Ramos (cell line): Measurements from ENCODE around the gene TWIST2.

Experiments
- in situ Hi-C: fragments of 300-500 bp; cut with MboI; formaldehyde crosslinking; loops from one replicate; pipeline ENCODE4 v1.14.3; 2022; ENCODE audit warnings: low sequenced_read_pairs; ENCODE audit not compliant: unreplicated experiment

Gene TWIST2

DNA sequence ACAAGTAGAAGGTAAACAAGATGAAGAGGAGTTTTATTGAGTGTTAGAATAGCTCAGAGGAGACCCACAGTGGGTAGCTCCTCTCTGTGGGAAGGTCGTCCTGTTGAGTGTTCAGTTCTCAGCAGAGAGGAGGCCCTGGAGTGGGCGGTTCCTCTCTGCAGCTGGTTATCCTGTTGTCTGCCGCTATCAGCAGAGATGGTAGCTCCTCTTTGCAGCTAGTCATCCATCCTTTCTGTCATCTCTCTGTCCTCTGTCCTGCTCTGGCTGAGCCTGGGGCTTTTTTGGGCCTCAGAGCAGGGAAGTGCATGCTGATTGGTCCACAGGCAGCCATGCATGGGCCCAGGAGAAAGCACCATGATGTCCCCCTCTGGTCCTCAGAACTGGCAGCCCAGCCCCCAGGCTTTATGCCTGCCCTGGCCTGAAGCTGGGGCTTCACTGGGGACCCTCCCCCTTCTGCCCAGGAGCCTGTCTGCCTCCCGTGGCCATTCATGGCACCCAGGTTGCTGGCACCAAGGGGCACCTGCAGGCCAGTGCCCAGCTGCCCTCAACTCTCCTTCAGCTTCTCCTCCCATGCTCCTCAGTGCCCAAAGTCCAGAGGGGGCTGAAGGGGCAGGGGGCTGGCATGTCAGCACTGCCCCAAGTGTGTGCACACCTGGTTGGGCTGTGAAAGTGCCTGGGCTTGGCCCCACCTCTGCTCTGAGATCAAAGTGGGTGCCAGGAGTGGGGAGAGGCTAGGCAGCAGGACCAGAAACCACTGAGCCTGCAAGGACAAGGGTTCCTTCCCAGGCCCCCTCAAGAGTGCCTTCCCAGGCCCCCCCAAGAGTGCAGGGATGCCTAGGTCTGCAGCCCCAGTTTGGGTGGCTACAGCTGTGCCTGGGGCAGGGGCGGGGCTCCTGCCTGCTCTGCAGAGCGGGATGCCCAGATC lies 98.7 kb downstream of the TWIST2 start:
- in situ Hi-C loops: no loop called here

DNA sequence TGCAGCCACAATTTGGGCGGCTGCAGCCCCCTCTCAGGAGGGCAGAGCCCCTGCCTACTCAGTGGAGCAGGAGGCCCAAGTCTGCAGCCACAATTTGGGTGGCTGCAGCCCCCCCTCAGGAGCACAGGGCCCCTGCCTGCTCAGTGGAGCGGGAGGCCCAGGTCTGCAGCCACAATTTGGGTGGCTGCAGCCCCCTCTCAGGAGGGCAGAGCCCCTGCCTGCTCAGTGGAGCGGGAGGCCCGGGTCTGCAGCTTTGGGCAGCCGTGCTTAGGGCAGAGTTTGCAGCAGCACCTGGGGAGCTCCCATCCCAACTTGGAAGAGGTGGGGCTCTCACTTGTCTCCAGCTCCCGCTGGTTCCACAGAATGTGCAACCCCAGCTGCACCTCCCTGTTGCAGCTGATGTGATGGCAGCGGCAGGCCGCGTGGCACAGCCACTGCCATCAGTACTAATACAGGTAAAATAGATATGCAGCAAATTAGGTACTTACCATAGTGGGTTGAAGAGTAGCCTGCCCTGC lies 99.4 kb downstream of the TWIST2 start:
- in situ Hi-C loops: no loop called here

DNA sequence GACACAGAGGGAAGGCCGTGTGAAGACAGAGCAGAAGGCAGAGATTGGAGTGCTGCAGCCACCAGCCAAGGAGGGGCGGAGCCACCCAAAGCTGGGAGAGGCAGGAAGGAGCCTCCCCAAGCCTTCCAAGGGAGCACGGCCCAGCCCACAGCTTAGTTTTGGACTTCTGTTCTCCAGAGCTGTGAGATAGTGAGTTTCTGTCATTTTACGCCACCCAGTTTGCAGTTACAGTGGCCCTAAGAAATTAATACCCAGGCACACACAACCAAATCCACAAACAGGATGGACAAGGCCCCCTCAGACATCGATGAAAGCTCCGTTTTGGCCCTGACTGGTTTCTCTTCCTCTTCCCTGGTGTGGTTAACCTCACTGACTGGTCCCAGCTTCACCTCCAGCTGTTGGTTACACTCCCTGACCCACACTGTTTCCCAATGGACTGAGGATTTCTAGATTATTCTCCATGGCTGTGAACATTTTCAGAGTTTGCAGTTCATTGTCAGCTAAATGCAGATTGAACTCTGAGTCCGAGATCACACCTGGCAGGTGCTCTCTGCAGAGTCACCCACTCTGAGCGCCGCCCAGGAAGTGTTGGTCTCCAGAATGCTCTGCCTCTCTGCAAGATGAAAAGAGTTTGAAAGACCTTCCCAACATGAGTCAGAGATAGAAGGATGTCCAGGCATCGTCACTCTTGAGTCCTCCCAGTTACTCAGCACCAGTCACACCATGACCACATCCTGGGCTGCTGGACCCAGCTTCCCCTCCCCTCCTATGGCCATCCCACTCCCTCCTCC lies 100.2 kb downstream of the TWIST2 start:
- in situ Hi-C loops: no loop called here

DNA sequence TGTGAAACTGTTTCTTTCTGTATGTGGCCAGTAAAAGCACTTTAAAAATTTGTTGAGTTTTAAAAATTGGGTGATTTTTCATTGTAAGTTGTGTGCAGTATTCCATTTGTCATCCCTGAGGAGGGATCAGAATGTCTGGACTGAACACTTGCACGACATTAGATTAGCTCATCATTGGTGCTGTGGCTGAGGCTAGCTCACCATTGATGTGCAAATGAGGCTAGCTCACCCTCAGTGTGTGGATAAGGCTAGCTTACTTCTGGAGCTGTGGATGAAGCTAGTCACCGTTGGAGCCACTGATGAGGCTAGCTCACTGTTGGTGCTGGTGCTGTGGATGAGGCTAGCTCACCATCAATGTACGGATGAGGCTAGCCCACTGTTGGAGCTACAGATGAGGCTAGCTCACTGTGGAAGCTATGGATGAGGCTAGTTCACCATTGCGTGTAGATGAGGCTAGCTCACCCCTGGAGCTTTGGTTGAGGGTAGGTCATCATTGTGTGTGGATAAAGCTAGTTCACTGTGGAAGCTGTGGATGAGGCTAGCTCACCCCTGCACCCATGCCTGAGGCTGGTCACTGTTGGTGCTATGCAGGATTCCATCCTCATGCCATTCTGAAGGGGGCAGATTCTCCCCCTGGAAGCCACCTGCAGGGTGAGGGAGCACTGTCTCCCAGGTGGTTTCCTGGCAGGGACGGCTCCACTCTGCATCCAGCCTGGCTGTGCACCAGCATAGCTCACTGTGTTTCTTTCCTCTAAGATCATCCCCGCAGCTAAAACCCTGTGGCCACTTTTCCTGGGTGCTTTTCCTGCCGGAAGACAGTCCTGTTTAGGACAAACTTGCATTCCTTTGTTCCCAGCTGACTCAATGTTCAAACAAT lies 101.1 kb downstream of the TWIST2 start:
- in situ Hi-C loops: no loop called here

DNA sequence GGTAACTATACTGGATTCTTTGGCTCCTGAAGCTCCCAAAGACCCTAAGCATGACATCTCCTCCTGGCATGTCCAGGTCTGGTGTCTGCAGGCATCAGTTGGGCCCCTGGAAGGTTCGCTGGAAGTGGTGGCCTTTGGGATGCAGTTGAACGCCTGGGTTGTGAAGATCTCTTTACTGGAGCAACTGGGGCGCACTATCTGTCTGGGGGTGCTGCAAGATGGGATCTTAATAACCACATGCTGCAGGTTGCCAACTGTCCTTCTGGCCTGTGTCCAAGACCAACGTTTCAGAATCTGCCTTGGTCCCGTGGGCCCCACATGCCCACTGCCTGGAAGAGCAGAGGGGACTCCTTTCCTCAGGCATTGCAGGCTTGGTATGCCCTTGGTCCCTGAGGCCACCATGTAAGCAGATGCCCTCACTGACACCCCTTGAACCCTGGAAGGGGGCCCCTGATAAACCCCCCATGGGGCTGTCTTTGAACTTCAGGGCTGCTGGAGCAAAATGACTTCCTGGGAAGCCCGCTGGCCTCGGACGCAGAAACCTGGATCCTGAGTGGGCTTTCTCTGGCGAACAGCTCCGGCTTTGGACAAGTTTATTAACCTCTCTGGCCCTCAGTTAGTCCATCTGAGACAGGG lies 101.9 kb downstream of the TWIST2 start:
- in situ Hi-C loops: no loop called here

DNA sequence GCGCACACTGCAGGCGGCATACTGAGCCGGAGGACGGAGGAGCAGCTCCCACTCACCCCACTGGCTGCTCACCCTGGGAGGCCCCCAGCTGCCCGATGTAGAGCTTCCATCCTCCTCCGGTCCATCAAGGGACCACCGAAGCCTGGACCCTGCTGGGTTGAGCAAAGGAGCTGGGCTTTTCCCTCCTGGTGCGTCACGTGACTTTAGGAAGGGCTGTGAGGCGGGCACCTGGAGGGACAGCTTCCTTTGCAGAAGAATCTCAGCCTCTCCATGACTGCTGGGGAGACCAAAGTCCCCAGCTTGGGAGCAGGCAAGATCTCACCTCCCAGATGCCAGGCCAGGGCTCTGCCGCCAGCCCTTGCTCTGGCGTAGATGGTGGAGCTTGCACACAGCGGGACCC lies 102.7 kb downstream of the TWIST2 start:
- in situ Hi-C loops: no loop called here

DNA sequence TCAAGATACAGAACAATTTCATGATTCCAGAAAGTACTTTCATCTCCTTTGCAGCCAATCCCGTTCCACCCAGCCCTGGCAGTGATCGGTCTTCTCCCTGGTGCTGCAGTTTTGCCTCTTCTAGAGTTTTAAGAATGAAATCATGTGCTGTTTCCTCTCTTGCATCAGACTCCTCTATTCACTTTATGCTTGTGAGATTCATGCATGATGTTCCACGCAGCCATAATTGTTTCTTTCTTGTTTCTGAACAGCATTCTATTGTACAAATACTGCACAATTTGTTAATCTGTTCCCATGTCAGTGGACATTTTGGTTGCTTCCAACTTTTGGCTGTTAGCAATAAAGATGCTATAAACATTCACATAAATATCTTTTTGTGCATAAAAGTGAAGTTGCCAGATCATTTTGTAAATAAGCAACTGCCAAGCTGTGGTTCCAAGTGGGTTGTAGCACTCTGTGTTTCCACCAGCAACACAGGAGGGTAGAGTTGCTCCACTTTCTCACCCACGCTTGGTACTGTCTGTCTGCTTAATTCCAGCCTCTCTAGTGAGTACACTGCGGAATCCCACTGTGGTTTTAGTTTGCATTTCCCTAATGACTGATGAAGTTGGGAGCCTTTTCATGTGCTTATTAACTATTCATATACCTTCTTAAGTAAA lies 104.5 kb downstream of the TWIST2 start:
- in situ Hi-C loops: no loop called here

DNA sequence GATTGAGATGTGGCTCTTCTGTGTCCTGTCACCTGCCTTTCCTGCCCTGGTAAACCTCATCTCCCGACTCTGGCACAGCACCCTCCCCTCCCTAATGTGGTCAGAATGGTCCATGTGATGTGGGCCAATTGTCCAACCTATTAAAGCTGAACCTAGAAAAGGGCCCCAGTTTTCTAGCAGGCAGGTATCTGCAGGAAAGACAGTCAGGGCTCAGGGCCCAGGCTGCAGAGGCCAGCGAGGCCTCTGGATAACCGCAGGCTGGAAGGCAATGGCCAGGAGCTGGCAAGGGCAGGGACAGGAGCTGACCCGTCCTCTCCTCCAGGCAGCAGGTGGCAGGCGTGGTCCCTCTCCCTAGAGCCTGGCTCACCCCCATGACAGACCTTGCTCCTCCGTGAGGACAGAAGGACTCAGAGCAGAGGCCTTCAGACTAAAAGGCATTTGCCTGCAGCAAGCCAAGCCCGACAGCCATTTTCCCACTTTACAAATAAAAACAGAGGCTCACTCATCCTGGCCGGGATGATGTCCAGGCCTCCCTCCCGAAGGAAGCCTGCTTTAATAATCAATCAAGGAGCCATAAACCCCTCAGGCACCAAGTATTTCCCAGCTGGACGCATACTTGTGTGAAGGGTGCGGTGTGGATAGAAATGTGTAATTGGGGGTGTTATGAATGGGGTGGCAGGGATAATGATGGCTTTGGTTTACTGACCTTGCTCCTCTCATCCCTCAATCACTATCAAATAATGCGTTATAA lies 107.1 kb downstream of the TWIST2 start:
- in situ Hi-C loops: no loop called here

DNA sequence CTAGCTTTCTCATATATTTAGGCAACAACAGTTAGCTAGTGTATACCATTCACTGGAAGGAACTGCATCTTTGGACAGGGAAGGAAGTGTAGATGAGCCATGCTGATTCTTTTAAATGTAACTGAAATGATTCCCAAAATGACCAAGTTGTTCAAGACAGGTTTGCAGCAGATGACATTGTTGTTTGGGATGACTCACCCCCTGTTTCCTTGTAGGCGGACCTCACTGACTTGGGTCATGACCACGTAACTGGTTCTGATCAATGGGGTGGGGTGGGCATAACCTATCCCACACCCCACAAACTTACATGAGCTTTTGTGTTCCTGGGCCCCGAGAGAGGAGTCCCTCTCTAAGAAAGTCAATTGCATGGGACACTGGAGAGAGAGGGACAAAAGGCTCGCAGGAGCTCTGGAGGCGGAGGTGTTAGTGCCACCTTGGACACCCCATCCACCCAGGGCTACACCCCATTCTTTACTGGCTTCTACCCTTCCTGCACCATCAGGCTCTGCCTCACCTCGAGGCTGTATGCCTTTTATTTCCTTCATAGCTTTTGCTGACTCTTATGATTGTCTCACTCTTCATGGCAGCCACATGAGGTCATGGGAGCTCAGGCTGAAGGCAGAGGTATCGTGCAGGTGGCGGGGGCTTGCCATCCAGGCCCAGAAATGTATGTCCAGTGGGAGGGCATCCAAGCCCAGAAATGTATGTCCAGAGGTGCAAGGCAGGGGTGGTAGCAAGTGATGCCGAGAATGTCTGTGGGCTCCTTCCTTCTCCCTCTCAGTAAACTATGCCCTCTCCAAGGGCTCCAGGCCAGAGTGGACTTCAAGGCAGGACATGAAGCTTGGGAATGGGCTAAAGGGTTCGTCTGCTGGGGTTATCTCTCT lies 108.0 kb downstream of the TWIST2 start:
- in situ Hi-C loops: no loop called here

DNA sequence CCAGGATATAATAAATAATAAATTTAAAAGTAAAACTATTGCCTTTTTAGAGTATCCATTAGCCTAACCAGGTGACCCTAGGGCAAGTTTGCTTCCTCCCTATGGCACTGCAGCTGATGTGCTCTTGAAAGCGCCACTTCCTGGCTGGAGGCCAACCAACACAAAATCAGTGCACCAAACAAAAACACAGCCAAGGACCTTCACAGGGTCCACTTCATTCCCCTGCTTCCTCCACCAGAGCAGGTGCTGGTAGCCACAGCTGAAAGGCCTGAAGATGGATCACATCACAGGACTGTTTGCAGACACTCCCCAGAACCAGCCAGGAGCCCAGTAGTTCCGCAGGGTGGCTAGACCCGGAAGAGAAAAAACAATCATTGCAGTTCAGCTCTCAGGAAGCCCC lies 108.8 kb downstream of the TWIST2 start:
- in situ Hi-C loops: no loop called here
